Endothelial cell of umbilical vein (primary cell): ENCODE results near the gene CFD. TPM values are rescaled to one million over a fixed set of nuclear protein-coding genes. Genes with fewer than 3 reads are reported as not detected.

Source experiments
- BruUV-seq: library from RNA; stranded (reverse); fragments of 400-500 nt; replicated peaks from 2 replicates; lab custom pipeline; 2021; lab: Mats Ljungman, UMichigan
- CTCF ChIA-PET: fragments of 300-600, 350-600 bp; sonication (Branson Sonifier 250); formaldehyde crosslinking; loops from one replicate; lab custom pipeline; 2021; ENCODE audit warnings: antibody characterized with exemption, inconsistent platforms; lab: Charles Lee
- POLR2A ChIA-PET: fragments of 300-600, 350-600 bp; sonication (Branson Sonifier 250); formaldehyde crosslinking; loops from one replicate; lab custom pipeline; 2021; ENCODE audit warnings: antibody characterized with exemption, inconsistent platforms; lab: Charles Lee
- DNase-seq: peaks from one replicate; pipeline ENCODE4 v3.0.0-alpha.2; 2011; ENCODE audit warnings: low read depth, low spot score
- FAIRE-seq: peaks from 2 replicates; lab custom pipeline; 2011; peaks lifted over from hg19 to GRCh38; lab: Jason Lieb, UNC
- H2AFZ ChIP-seq: 2 replicates; pipeline ENCODE4 v1.6.0; 2012; ENCODE audit warnings: low read depth, low read length, control low read depth, inconsistent platforms
- H3K27ac ChIP-seq: 2 replicates; pipeline ENCODE4 v1.5.1; 2011; ENCODE audit warnings: low read depth, mild to moderate bottlenecking, control low read depth, low read length, moderate library complexity; ENCODE audit not compliant: insufficient read depth
- H3K27me3 ChIP-seq, 2 experiments: 2 replicates each; pipeline versions ENCODE4 v1.6.0 to v1.6.1; 2011; ENCODE audit warnings: low read length in 2 of 2, mixed read lengths in 1 of 2; ENCODE audit not compliant: control insufficient read depth in 2 of 2, insufficient read depth in 2 of 2
- H3K36me3 ChIP-seq, 2 experiments: 2 replicates in 1 of 2; 3 replicates in 1 of 2; pipeline ENCODE4 v1.5.1; 2011; ENCODE audit warnings: low read length in 2 of 2, mild to moderate bottlenecking in 1 of 2, moderate library complexity in 1 of 2; ENCODE audit not compliant: control insufficient read depth in 2 of 2, insufficient read depth in 2 of 2; ENCODE audit errors: extremely low read depth in 1 of 2
- H3K4me1 ChIP-seq: 3 replicates; pipeline ENCODE4 v1.5.1; 2011; ENCODE audit warnings: mild to moderate bottlenecking, low read length; ENCODE audit not compliant: control insufficient read depth, insufficient read depth; ENCODE audit errors: extremely low read depth
- H3K4me2 ChIP-seq: 2 replicates; pipeline ENCODE4 v1.6.1; 2011; ENCODE audit warnings: low read length, control low read depth, mixed read lengths; ENCODE audit not compliant: insufficient read depth
- H3K4me3 ChIP-seq, 3 experiments: fragments of 200-600 bp in 1 of 3; sonication (generic), shearing (Covaris generic) in 1 of 3; replicated peaks in 1 of 3; 2 replicates each; pipeline ENCODE4 v1.5.1; 2011 to 2016; ENCODE audit warnings: control low read depth in 3 of 3, low read length in 3 of 3, mild to moderate bottlenecking in 2 of 3, inconsistent platforms in 1 of 3, low read depth in 1 of 3, moderate library complexity in 1 of 3; ENCODE audit not compliant: insufficient read depth in 1 of 3
- H3K79me2 ChIP-seq: 2 replicates; pipeline ENCODE4 v1.6.0; 2012; ENCODE audit warnings: low read length, inconsistent platforms; ENCODE audit not compliant: control insufficient read depth, insufficient read depth
- H3K9ac ChIP-seq: replicated peaks from 2 replicates; pipeline ENCODE3; 2011; ENCODE audit warnings: low read length, control low read depth; ENCODE audit not compliant: insufficient read depth; ENCODE audit errors: extremely low read depth
- H3K9me1 ChIP-seq: replicated peaks from 3 replicates; pipeline ENCODE4 v1.6.0; 2011; ENCODE audit warnings: mild to moderate bottlenecking, low read length; ENCODE audit not compliant: control insufficient read depth, insufficient read depth; ENCODE audit errors: extremely low read depth
- H3K9me3 ChIP-seq: replicated peaks from 2 replicates; pipeline ENCODE4 v1.5.1; 2012; ENCODE audit warnings: low read length, inconsistent platforms; ENCODE audit not compliant: control insufficient read depth, insufficient read depth
- H4K20me1 ChIP-seq: replicated peaks from 2 replicates; pipeline ENCODE3; 2011; ENCODE audit warnings: mild to moderate bottlenecking, low read length; ENCODE audit not compliant: control insufficient read depth, insufficient read depth; ENCODE audit errors: extremely low read depth
- EZH2 ChIP-seq: IDR thresholded peaks from 2 replicates; pipeline ENCODE4 v1.6.1; 2012; ENCODE audit warnings: borderline replicate concordance, low read depth, mild to moderate bottlenecking, moderate library complexity, low read length, inconsistent platforms; ENCODE audit not compliant: severe bottlenecking
- FOS ChIP-seq: IDR thresholded peaks from 2 replicates; pipeline ENCODE4 v1.6.1; 2011; ENCODE audit warnings: mild to moderate bottlenecking, low read length, moderate library complexity, borderline replicate concordance; ENCODE audit not compliant: insufficient read depth
- JUN ChIP-seq: IDR thresholded peaks from 2 replicates; pipeline ENCODE4 v1.6.1; 2011; ENCODE audit warnings: borderline replicate concordance, low read depth; ENCODE audit not compliant: insufficient read length, insufficient read depth
- MYC ChIP-seq: IDR thresholded peaks from one replicate; pipeline ENCODE4 v1.6.1; 2011; ENCODE audit warnings: mild to moderate bottlenecking, low read depth, low read length
- POLR2A ChIP-seq: IDR thresholded peaks from 2 replicates; pipeline ENCODE4 v1.6.1; 2012; ENCODE audit warnings: low read depth, mild to moderate bottlenecking, control low read depth, low read length
- POLR2AphosphoS5 ChIP-seq: IDR thresholded peaks from 2 replicates; pipeline ENCODE4 v1.6.1; 2012; ENCODE audit warnings: low read depth, mild to moderate bottlenecking, control low read depth, low read length, moderate library complexity; ENCODE audit not compliant: insufficient read depth
- dilution Hi-C: fragments of 300-500 bp; cut with MboI; formaldehyde crosslinking; loops from one replicate; pipeline ENCODE4 v1.15.0; 2019; ENCODE audit warnings: low sequenced_read_pairs; ENCODE audit not compliant: extremely low pct_ligation_motif_present
- intact Hi-C: fragments of 100-400 bp; cut with micrococcal nuclease; formaldehyde crosslinking; loops from one replicate; pipeline ENCODE4 v1.10.0; 2022
- polyA plus RNA-seq, 4 experiments: library from polyadenylated mRNA; depleted of rRNA in 3 of 4; stranded (reverse) in 3 of 4; unstranded in 1 of 4; fragments of >200 nt; gene quantifications; 2 replicates each; pipeline versions ENCODE4 v1.2.1 to v1.2.3, GENCODE V29; 2011 to 2012; ENCODE audit warnings: missing spikeins in 1 of 4
- total RNA-seq: library from RNA; stranded (reverse); gene quantifications from 2 replicates; pipeline ENCODE4 v1.2.3, GENCODE V29; 2021
- TF ChIP-seq, protein P1 (sequence below), 2 donors: IDR thresholded peaks; 1 replicate in 1 of 2; 2 replicates in 1 of 2; pipeline ENCODE4 v1.5.1; 2011; ENCODE audit warnings: low read length in 2 of 2, mild to moderate bottlenecking in 2 of 2, moderate library complexity in 2 of 2, control low read depth in 1 of 2, inconsistent platforms in 1 of 2, low read depth in 1 of 2; ENCODE audit not compliant: insufficient read depth in 1 of 2; ENCODE audit errors: extremely low read depth in 1 of 2

Gene CFD
- total and polyA plus RNA-seq, 2 donors (not counting 3 experiments of a cell fraction or from before 2014, with no cell fraction given): 0.25 to 0.40 TPM

DNA sequence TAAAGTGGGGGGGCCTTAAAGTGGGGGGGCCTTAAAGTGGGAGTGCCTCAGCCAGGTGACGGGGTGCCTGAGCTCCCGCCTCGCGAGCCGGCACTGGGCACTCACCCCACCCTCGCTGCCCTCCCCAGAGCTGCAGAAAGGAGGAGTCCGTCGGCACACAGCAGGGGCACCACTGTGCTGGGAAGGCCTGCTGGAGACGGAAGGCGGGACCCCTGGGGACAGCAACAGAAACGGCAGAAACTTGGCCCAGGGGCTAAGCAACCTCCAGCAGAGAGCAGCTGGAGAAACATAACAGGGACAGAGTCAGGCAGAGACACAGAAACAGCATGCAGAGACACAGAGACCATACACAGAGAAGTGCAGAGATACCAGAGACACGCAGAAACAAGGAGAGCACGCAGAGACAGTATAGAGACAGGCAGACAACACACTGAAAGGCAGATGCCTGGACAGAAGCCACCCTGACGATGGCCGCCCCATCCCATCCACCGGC is 7.9 kb downstream of the CFD start:
- no peaks in the 10 kb centered on the region for H3K27me3 ChIP-seq
- POLR2A ChIA-PET: no interaction called here
- no peak overlapping the region for H2AFZ ChIP-seq
- dilution Hi-C loops (no loop called here), intact Hi-C loops (no loop called here)
- no peaks in the 10 kb centered on the region for H3K9me3 ChIP-seq
- H3K4me1 ChIP-seq: peaks cover 9% of the 10 kb centered on the region
- H3K9ac ChIP-seq: no peak overlapping the region
- no peaks in the 10 kb centered on the region for H4K20me1 ChIP-seq
- TF ChIP-seq EZH2 (no peak), JUN (no peak), FOS (no peak), POLR2A (no peak), POLR2AphosphoS5 (no peak), MYC (no peak)
- TF ChIP-seq, protein P1, sequence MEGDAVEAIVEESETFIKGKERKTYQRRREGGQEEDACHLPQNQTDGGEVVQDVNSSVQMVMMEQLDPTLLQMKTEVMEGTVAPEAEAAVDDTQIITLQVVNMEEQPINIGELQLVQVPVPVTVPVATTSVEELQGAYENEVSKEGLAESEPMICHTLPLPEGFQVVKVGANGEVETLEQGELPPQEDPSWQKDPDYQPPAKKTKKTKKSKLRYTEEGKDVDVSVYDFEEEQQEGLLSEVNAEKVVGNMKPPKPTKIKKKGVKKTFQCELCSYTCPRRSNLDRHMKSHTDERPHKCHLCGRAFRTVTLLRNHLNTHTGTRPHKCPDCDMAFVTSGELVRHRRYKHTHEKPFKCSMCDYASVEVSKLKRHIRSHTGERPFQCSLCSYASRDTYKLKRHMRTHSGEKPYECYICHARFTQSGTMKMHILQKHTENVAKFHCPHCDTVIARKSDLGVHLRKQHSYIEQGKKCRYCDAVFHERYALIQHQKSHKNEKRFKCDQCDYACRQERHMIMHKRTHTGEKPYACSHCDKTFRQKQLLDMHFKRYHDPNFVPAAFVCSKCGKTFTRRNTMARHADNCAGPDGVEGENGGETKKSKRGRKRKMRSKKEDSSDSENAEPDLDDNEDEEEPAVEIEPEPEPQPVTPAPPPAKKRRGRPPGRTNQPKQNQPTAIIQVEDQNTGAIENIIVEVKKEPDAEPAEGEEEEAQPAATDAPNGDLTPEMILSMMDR (IDR thresholded peaks at IDR 0.05; ENCODE audit: extremely low read depth in 1 of 2, insufficient read depth in 1 of 2, low read depth in 1 of 2, low read length in 2 of 2): no peak
- no peak overlapping the region for H3K27ac ChIP-seq
- no peaks in the 10 kb centered on the region for H3K79me2 ChIP-seq
- BruUV-seq: no TSS peak
- DNase-seq (no peak), FAIRE-seq (no peak)
- H3K36me3 ChIP-seq: peaks cover 0 to 11% of the 10 kb centered on the region in 2 experiments
- no peak overlapping the region for H3K4me2 ChIP-seq
- no peaks in the 10 kb centered on the region for H3K9me1 ChIP-seq
- H3K4me3 ChIP-seq: no peak overlapping the region
- CTCF ChIA-PET: no interaction called here
